K562 (cell line): ENCODE results near the gene MPPED2.

Experiments
- CCAR2 ChIP-seq: fragments of 200-400 bp; formaldehyde crosslinking; IDR thresholded peaks from 2 replicates; pipeline ENCODE4 v1.6.1; 2017; ENCODE audit warnings: mild to moderate bottlenecking, low read depth, low read length
- EGR1 ChIP-seq: fragments of 450-650 bp; conservative IDR thresholded peaks from 2 replicates; pipeline ENCODE4 v1.6.1; 2017; ENCODE audit warnings: mild to moderate bottlenecking
- EZH2 ChIP-seq: IDR thresholded peaks from 2 replicates; pipeline ENCODE4 v1.6.1; 2012; ENCODE audit warnings: low read depth, mild to moderate bottlenecking, inconsistent platforms, low read length, borderline replicate concordance
- FOXJ3 ChIP-seq: sonication (generic); formaldehyde crosslinking; IDR thresholded peaks from 2 replicates; pipeline ENCODE4 v1.4.0; 2020; ENCODE audit warnings: mild to moderate bottlenecking, missing genetic modification reagents
- NR2C2 ChIP-seq, 2 experiments: fragments of 200-800 bp in 1 of 2; sonication (Bioruptor generic) in 1 of 2; sonication (generic) in 1 of 2; formaldehyde crosslinking in 1 of 2; IDR thresholded peaks; 2 replicates each; pipeline versions ENCODE4 v1.6.1 to v1.8.0; 2016 to 2022; ENCODE audit warnings: mild to moderate bottlenecking in 1 of 2, missing compliant biosample characterization in 1 of 2, missing genetic modification characterization in 1 of 2, missing genetic modification reagents in 1 of 2
- POLR2AphosphoS5 ChIP-seq: IDR thresholded peaks from 2 replicates; pipeline ENCODE4 v1.6.1; 2011; ENCODE audit warnings: mild to moderate bottlenecking, low read depth, low read length, moderate library complexity; ENCODE audit not compliant: control insufficient read depth, insufficient read depth
- SMAD4 ChIP-seq: fragments of 250-450 bp; sonication (Bioruptor Pico); conservative IDR thresholded peaks from 2 replicates; pipeline ENCODE4 v1.8.0; 2021; ENCODE audit warnings: inconsistent platforms, mild to moderate bottlenecking, moderate library complexity
- XRCC3 ChIP-seq: fragments of 450-650 bp; IDR thresholded peaks from 2 replicates; pipeline ENCODE4 v1.6.1; 2017; ENCODE audit warnings: mild to moderate bottlenecking, moderate library complexity

- TF ChIP-seq CCAR2: no peak
- no peak for TF ChIP-seq EGR1
- TF ChIP-seq POLR2AphosphoS5: no peak
- TF ChIP-seq EZH2: no peak
- TF ChIP-seq XRCC3: no peak
- no peak for TF ChIP-seq SMAD4 (CRISPR knock-in tag)
- TF ChIP-seq NR2C2 (CRISPR knock-in tag; IDR thresholded peaks at IDR 0.05): no peak
- no peak for TF ChIP-seq NR2C2 (tag; IDR thresholded peaks at IDR 0.05)
- no peak for TF ChIP-seq FOXJ3
Measured at GRCh38 chr11:30445056-30445455, 141.1 kb downstream of the MPPED2 start.
